GM12878 (cell line): ENCODE data around the gene SUPT6H. TPM values are rescaled to one million over a fixed set of nuclear protein-coding genes. Genes with fewer than 3 reads are reported as not detected.

Source experiments
- GATAD2B ChIP-seq: fragments of 450-650 bp; conservative IDR thresholded peaks from 2 replicates; pipeline ENCODE4 v1.6.1; 2017; ENCODE audit warnings: low read depth, mild to moderate bottlenecking, moderate library complexity
- RB1 ChIP-seq: fragments of 450-650 bp; formaldehyde crosslinking; IDR thresholded peaks from 2 replicates; pipeline ENCODE4 v1.6.1; 2017; ENCODE audit warnings: mild to moderate bottlenecking, borderline replicate concordance
- RBBP5 ChIP-seq: fragments of 200-600 bp; sonication (generic); conservative IDR thresholded peaks from 2 replicates; pipeline ENCODE4 v1.6.1; 2016
- ZNF274 ChIP-seq: IDR thresholded peaks from one replicate; pipeline ENCODE4 v1.8.0; 2011; ENCODE audit not compliant: insufficient read length, insufficient read depth
- polyA plus RNA-seq, 11 experiments: library from polyadenylated mRNA; depleted of rRNA in 4 of 11; unstranded in 6 of 11; stranded (reverse) in 5 of 11; fragments of >200 nt; fragmentation: Nextera tagmentation in 4 of 11; fragmentation: Illumina TruSeq in 1 of 11; extraction: Ambion mirVana in 4 of 11; extraction: Trizol in 1 of 11; gene quantifications; 1 replicate in 1 of 11; 2 replicates in 10 of 11; pipeline versions ENCODE4 v1.2.1 to v1.2.3, GENCODE V29; 2011 to 2016; ENCODE audit warnings: inconsistent platforms in 2 of 11, missing spikeins in 2 of 11, low read depth in 1 of 11
- total RNA-seq, 4 experiments: library from RNA; depleted of rRNA in 3 of 4; stranded (reverse); fragments of >200 nt in 3 of 4; fragmentation: Illumina TruSeq in 1 of 4; extraction: Trizol in 1 of 4; gene quantifications; 2 replicates each; pipeline versions ENCODE4 v1.2.1 to v1.2.3, GENCODE V29; 2013 to 2021
- TF ChIP-seq, protein P1 (sequence below): IDR thresholded peaks from 2 replicates; pipeline ENCODE4 v1.6.1; 2012; ENCODE audit warnings: improper control_type of control experiment, low read depth, low read length; ENCODE audit not compliant: insufficient replicate concordance
- TF ChIP-seq, protein P2 (sequence below): fragments of 450-650 bp; conservative IDR thresholded peaks from 2 replicates; pipeline ENCODE4 v1.6.1; 2017; ENCODE audit warnings: mild to moderate bottlenecking, moderate library complexity

SUPT6H gene
- total and polyA plus RNA-seq, 10 of the 15 experiments (the other 5 are each of a cell fraction or from before 2014, with no cell fraction given), result 1.7 to 58.8 (median 37.7) TPM

DNA sequence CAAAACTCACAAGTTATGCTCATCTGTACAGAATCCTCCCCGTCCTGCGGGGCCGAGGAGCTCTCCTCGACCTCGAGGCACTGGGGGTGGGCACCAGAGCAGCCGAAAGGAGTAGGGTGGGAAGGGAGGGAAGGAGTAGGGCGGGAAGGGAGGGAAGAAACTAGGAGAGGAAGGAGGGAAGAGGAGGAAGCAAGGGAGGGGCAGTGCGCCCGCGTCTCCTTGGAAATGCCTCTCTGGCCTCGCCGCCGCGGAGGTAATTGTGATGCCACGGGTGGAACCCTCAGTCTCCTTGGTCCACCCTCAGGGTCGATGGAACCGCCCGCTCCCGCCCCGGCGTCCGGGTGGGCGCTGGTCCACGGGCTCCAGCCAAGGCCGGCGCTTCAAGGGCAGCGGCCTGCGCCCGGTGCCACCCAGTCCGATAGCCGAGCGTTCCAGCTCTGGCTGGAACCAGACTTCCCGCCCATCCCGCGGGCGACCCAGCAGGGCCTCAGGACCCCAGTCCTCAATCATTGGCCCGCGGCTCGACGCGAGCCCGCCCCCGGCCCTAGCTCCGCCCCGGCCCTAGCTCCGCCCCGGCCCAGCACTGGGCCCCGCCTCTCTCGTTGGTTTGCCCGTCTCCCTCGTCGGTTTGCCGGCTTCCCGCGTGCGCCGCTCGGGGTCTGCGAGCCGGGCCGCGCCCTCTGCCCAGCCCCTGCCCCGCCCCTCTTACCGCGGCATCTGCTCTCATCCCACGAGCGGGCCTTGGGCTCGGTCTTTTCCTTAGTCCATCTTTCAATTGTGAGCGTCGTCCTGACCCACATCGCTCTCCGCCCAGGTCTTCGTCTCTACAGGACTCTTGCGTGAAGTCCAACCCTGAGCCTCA lies 49.1 kb downstream of the SUPT6H start (continued):
- TF ChIP-seq, protein P1, sequence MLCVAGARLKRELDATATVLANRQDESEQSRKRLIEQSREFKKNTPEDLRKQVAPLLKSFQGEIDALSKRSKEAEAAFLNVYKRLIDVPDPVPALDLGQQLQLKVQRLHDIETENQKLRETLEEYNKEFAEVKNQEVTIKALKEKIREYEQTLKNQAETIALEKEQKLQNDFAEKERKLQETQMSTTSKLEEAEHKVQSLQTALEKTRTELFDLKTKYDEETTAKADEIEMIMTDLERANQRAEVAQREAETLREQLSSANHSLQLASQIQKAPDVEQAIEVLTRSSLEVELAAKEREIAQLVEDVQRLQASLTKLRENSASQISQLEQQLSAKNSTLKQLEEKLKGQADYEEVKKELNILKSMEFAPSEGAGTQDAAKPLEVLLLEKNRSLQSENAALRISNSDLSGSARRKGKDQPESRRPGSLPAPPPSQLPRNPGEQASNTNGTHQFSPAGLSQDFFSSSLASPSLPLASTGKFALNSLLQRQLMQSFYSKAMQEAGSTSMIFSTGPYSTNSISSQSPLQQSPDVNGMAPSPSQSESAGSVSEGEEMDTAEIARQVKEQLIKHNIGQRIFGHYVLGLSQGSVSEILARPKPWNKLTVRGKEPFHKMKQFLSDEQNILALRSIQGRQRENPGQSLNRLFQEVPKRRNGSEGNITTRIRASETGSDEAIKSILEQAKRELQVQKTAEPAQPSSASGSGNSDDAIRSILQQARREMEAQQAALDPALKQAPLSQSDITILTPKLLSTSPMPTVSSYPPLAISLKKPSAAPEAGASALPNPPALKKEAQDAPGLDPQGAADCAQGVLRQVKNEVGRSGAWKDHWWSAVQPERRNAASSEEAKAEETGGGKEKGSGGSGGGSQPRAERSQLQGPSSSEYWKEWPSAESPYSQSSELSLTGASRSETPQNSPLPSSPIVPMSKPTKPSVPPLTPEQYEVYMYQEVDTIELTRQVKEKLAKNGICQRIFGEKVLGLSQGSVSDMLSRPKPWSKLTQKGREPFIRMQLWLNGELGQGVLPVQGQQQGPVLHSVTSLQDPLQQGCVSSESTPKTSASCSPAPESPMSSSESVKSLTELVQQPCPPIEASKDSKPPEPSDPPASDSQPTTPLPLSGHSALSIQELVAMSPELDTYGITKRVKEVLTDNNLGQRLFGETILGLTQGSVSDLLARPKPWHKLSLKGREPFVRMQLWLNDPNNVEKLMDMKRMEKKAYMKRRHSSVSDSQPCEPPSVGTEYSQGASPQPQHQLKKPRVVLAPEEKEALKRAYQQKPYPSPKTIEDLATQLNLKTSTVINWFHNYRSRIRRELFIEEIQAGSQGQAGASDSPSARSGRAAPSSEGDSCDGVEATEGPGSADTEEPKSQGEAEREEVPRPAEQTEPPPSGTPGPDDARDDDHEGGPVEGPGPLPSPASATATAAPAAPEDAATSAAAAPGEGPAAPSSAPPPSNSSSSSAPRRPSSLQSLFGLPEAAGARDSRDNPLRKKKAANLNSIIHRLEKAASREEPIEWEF, result no peak
- TF ChIP-seq RBBP5 (no peak), RB1 (peak; percentile 59; the same call in 1 of the 2 replicates), GATAD2B (no peak; the same call in 1 of the 2 replicates), ZNF274 (no peak)
- TF ChIP-seq, protein P2, sequence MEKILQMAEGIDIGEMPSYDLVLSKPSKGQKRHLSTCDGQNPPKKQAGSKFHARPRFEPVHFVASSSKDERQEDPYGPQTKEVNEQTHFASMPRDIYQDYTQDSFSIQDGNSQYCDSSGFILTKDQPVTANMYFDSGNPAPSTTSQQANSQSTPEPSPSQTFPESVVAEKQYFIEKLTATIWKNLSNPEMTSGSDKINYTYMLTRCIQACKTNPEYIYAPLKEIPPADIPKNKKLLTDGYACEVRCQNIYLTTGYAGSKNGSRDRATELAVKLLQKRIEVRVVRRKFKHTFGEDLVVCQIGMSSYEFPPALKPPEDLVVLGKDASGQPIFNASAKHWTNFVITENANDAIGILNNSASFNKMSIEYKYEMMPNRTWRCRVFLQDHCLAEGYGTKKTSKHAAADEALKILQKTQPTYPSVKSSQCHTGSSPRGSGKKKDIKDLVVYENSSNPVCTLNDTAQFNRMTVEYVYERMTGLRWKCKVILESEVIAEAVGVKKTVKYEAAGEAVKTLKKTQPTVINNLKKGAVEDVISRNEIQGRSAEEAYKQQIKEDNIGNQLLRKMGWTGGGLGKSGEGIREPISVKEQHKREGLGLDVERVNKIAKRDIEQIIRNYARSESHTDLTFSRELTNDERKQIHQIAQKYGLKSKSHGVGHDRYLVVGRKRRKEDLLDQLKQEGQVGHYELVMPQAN, result peak; percentile 46
